Endometrium (tissue), 2 donors: ENCODE measurements around the gene PRRC1.

Experiments
- FAIRE-seq: peaks from 2 replicates; lab custom pipeline; 2012; peaks lifted over from hg19 to GRCh38; lab: Jason Lieb, UNC
- donor health status: control.
- donor health status: control.

PRRC1 gene

DNA sequence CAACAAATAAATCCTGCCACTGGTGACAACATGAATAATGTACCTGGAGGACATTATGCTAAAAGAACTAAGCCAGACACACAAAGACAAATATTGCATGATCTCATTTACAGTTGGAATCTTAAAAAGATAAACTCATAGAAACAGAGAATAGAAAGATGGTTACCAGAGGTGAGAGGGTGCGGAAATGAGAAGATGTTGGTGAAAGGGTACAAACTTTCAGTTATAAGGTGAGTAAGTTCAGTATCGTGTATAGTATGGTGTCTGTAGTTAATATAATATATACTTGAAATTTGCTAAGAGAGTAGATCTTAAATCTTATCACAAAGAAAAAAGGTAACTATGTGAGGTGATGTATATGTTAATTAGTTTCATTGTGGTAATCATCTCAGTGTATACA, 63.3 kb downstream of the PRRC1 start:
- no peak for FAIRE-seq

DNA sequence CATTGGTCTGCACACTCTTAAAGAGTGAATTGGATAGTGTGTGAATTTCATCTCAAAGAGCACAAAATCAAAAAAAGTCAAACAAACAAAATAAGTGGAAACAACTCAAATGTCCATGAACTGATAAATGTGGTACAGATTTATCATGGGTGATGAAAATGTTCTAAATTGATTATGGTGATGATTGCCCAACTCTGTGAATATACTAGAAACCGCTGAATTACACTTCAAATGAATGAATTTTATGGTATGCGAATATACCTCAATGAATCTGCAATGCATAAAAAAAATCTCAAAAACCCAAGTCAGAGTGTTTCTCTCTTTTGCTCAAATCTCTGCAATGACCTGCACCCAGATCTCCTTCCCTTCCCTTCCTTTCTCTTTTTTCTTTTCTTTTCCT, 64.0 kb downstream of the PRRC1 start:
- no peak for FAIRE-seq

DNA sequence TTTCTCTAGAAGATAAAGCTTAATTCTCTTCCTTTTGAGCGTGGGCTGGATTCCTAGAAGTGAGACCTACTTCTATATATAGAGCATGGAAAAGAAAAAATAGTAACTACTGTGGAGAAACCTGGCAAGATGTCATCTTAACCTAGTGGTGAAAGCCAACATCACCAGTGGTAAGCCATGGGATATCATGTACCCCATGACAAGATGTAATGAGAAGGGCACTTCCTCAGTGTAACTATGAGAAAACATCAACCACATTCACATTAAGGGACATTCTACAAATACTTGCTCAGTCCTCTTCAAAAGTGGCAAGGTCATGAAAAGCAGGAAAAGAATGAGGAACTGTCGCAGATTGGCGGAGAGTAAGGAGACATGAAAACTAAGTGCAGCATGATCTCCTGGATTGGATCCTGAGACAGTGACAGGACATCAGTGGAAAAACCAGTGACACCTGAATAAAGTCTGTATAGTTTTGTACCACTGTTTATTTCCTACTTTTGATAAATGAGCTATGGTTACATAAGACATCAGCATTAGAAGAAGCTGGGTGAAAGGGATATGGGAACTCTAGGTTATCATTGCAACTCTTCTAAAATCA, 65.4 kb downstream of the PRRC1 start:
- no peak for FAIRE-seq

DNA sequence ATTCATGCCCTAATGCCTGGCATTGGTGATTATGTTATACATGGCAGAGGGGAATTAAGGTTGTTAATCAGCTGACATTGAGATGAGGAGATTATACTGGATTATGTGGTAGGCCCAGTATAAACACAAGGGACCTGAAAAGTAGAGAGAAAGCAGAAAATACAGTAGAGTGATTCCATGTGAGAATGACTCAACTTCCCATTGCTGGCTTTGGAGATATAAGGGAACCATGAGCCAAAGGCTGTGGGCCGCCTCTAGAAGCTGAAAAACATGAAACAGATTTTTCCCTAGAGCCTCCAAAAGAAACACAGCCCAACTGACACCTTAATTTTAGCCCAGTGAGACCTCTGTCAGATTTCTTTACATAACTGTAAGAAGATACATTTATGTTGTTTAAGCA, 66.4 kb downstream of the PRRC1 start:
- no peak for FAIRE-seq

DNA sequence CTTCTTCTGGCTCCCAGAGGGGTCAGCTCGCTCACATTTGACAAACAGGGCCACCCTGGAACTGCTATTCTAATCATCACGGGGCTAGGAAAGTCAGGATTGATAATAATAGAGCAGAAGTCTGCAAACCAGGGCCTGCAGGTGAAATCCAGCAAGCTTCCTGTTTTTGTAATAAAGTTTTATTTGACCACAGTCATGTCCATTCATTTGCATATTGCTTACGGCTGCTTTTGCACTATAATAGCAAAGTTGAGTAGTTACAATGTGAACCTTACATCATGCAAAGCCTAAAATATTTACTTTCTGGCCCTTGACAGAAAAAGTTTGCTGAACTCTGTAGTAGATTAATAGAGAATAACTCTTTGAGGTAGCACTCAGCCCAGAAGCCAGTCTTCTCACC, 68.2 kb downstream of the PRRC1 start:
- FAIRE-seq: no peak

DNA sequence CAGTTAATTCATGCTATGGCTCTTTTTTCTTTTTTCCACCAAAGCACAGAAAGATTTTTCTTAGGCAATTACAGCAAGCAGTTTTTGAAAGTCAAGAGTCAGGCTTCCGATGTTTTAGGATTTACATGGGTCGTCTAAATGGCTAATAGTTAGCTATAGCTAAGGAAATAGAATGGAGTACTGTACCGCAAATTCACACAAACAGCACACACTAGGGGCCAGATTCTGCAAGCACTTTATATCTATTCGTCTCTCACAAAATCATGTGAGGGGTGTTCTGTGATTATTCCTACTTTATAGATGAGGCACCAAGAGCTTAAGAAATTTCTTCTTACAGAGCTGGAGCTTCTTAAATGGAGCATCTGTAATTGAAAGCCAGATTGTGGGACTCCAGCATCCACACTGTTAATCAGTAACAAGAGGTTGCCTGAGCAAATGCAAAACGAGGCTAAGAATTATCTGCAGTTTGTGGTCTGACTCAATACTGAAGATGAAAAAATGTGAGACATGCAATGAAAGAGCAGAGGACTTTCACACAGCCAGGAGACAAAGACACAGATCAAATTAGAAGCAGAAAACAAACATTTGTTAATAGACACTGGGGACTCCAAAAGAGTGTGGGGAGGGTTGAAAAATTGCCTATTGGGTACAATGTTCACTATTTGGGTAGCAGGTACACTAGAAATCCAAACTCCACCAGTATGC, 68.8 kb downstream of the PRRC1 start:
- no peak for FAIRE-seq

DNA sequence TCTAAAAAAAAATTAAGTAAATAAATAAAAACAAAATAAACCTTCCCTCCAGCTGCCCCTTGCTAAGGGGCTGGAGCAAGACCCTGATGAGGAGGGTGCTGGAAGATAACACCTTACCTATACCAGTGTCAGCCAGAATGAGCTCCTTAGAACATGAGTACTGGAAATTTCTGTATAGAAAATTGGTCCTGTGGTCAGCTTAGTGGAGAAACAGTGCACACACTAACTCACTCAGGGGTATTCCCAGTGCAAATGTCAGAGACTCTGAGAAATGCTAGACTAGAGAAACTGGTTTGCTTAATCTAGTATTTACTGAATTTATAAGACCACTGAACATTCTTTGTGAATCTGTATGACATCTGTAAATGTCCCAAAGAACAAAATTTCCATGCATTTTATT, 69.4 kb downstream of the PRRC1 start:
- FAIRE-seq: no peak

DNA sequence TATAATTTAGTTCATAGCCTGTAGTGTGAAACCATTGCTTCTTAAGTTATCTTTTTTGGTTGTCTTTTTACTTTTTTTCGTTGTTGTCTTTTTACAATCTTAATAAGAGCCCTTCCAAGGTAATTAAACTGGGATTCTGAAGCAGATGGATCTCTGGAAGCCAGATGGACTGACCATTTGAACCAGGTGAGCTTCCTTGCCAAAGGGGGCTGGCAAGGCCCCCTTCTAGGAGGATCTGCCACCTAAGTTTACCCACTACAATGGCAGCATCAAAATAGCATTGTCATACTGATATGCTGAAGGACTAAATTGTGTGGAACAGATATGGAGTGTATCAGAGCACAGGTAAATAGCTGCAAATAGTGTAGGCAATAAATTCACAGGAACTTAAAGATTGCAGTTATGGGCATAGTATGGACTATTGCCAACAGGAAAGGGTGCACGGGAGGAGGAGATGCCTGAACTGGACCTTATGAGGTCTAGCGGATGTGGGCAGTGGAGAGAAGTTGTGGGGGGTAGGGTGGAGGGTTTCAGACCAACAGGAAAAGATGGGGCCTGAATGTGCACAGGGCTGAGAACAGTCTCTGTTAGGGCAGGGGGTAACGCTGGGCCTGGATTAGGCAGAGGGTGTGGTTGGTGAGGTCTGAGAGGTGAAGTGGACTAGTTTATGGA, 69.9 kb downstream of the PRRC1 start:
- FAIRE-seq: no peak

DNA sequence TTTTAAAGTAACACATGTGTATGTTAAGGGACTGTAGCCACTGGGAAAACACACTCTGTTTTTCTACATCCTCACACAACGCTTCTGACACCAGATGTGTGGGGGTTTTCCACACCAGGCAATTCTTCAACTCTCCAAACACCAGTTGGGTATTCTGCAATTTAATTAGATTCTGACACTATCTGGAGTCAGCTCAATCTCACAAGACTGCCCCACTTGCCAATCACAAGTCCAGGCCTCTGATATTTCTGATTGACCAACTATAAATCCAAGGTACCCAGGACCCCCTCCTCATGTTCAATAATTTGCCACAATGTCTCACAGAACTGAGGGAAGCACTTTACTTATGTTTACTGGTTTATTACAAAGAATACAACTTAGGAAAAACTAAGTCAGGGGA, 70.9 kb downstream of the PRRC1 start:
- no peak for FAIRE-seq

DNA sequence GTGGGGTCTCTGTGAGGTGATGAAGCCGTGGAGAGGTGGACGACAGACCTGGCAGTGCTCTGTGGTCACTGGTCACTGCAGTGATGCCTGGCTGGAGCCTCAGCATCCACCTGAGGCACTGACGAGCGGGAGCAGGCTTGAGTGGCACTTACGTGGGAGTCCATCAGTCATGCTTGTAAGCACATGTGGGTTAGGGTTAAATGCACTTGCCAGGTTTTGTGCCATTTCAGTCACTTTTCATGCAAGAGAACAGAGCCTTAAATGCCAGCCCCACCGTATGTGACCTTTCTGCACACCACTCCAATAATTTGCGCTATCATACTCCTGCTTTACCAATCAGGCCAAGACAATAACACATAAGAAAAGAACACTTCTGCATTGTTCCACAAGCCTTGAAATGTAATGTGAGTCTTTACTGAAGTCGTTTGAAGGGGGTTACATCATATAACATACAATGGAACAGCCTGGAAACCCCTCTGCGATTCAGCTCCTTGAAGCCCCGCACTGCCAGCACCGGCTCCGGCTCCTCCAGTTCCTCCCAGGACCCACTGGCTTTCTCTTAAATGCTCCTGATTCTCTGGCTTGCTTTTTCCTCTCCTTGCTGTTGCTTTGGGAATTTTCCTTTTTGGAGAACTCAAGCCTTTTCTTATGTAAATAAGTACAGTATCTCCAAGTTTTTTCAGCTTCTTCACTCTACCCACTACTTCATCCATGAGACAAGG, 72.0 kb downstream of the PRRC1 start:
- no peak for FAIRE-seq

DNA sequence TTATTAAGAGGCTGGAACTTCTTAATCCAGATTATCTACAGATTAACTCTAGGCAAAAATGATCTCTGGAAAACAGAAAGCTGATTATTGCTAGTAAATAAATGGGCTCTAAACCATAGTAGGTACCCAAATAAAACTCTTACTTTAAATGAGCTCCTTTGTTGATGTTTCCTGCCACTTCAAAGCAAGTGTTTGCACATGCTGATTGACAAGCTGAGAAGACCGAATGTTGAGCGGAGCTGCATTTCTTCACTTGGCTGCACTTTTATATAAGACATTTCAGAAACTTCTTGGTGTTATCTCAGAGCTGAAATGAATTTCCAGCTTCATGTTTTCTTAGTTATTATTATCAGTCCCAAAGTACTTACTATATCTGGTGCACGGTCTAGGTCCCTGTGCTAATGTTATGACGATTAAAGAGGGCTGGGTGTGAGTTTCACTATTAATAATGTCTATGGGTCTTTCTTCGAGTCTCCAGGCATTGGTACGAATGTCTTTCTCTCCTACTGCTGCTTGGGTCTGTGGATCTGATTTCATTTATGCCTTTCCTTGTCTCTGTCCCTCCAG, 72.8 kb downstream of the PRRC1 start:
- FAIRE-seq: no peak

DNA sequence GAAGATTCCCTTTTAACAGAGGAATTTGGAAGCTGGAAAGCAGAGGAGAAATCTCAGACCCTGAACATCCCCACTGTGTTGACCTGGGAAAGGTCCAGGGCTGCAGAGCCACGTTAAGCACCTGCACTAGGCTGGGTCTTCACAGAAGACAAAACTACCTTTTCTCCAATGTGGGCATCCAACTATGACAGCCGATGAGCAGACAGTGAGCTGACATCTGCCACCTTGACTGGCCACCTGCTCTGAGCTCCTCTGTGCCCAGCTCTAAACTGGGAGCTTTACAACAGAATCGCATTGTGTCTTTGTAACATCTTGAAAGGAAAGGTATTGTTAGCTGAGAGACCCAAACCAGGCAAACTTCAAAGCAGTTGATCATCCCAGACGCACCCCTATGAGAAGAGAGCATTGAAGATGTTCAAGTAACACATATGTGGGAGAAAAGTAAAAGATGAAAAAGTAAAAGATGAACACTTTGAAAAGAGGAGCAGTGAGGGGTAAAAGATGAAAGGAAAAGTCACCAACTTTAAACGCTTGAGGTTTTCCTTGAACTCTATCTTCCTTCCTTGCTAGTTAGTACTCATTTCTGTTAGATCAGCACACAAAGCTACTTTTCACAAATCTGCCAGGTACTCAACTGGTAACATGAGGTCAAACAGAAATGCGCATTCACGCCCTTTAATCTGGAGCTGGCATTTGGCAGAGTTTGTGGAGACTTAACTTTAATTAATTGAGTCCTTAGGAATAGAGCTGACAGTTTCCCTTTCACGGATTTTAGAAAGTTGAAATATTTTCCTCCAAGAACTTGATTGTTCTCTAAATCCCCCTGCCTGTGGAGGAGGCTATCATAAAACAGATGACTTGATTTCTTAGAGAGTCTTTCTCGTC, 78.3 kb downstream of the PRRC1 start:
- FAIRE-seq: no peak

DNA sequence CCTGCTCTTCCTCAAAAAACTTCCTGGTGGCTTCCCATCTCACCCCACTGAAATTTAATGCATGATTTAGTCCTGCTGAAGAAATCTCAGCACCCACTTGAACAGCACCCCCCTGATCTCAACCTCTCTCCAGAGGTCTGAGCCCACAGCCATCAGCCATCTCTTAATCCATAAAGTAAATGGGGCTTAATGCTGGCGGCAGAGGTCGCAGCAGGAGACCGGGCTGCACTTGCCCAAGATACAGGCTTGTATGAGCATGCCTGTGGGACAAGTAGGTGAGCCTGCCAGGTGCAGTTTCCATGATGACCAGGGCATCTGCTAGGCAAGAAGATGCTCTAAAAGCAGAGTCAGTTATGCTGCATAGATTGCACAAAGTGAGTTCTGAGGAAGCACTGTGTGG, 79.1 kb downstream of the PRRC1 start:
- no peak for FAIRE-seq

DNA sequence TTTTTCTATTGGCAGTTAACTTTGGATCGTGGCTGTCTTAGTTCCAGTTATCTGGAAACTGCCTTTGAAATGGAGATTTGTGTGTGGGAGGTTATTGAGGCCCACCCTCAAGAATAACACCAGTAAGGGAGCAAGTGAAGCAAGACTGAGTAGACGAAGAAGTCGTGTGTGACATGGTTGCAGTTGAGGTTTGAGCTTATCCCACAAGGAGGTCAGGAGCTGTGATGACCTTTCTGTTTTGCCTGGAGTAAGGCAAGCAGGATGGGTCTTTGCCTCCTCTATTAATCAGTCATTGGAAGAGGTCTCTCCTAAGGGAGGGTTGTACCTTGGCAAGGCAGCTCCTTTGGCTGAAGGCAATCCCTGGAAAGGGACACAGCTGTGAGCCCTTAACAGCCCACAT, 81.9 kb downstream of the PRRC1 start:
- no peak for FAIRE-seq

DNA sequence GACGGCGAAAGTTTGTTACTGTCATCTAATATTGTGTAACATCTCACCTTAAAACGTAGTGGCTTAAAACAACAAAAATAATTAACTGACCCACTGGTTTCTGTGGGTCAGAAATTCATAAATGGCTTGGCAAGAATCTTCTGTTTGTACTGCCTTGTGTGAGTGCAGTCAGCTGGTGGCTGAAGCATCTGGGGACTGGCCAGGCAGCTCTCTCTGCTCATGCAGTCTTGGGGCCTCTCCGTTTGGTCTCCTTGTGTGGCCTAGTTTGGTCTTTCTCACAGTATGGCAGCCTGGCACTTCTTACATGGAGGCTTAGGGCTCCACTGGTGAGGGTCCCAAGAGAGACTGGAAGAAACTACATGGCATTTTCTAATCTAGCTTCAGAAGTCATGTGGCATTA, 82.4 kb downstream of the PRRC1 start:
- FAIRE-seq: no peak

DNA sequence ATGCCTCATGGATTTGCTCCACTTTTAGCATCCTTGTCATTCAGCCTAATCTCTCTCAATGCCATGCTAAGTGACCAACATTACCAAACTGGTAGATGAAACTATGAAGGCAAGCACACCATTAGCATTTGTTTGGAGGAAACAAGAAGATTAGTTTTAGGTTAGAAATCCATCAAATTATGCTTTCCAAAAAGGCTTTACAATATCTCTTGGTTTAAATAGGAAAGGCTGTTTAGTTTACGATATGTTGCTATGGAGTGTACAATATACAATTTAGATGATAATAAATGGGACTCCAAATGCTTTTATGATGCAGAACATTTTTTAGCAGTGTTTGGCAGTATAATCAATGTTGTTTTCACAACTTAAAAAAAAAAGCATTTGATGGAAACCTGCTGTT, 83.7 kb downstream of the PRRC1 start:
- no peak for FAIRE-seq

DNA sequence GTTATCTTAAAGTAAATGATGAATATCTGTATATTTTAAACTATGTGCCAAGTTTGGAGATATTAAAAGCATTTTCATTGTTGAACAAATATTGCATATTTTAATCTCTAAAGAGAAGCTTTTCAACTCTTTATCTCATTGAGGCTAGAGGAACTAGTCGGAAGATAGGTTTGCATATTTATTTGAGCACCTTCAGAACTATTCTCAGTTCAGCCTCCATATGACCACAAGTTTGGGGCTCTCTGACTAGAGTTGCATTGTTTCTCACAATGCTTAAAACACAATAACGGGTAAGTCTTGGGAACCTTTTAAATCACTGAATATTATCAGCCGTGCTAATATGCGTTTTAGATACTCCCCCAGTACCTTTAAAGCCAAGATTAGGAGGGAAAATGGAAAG, 84.2 kb downstream of the PRRC1 start:
- no peak for FAIRE-seq

DNA sequence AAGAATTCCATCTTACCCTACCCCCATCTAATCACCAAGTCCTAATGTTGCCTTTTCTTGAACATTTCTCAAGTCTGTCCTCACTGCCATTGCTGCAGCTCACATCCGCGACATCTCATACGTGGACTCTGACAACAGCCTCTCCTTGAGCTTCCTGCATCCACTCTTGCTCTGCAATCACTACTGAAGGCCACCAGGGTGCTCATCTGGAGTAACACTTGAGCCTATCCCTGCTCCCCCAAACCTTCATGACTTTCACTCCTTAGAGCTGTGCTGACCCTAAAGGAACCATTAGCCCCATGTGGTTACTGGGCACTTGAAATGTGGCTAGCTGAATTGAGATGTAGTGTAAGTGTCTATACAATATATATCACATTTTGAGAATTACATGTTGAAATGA, 85.0 kb downstream of the PRRC1 start:
- FAIRE-seq: no peak

DNA sequence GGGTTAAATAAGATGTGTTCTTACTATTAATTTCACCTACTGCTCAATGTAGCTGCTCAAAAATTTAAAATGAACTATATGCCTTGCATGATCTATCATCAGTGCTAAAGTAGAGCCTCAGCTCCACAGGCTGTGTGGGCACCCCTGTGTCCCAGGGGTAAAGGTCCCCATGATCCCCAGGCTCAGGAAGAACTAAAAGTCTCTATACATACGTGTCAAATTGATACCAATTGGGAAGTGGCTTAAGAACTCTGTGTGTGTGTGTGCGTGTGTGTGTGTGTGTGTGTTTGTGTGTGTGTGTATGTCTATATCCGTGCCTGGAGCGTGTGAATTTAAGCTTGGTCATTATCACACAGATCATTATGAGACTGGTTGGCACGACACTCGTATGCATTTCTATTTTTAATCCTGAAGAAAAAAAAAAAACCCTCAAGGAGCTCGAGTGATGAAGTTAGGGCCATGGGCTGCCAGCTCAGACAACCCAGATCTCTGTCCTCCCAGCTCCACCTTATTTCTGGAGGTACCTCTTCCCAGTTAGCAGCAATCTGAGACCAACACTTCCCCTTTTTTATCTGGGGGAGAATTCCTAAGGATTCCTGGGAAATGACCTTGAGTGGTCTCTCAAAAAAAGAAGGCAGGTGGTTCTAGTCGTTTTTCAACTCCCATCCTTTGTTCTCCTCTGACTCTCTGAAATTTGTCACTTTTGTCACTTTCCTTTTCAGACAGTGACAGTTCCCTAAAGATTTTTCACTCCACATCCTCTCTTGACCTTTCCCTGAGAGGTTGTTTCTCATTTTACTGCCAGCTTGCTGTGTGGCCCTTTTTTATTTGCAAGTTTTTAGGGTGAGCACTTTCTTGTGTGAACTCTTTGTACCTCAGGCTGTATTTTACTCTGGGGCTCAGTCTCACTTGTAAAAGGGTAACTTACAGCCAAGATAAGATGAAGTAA, 85.7 kb downstream of the PRRC1 start:
- no peak for FAIRE-seq
